Left ventricle myocardium inferior (tissue), 1 donor: Measurements from ENCODE around the gene FLT3. TPM values are rescaled to one million over a fixed set of nuclear protein-coding genes. Genes with fewer than 3 reads are reported as not detected.

Source experiments
- DNase-seq: peaks from one replicate; pipeline ENCODE4 v3.0.0-alpha.2; 2020
- H3K27ac ChIP-seq: fragments of 200-600 bp; replicated peaks from 2 replicates; pipeline ENCODE4 v1.8.0; 2021
- H3K27me3 ChIP-seq: fragments of 200-600 bp; 2 replicates; pipeline ENCODE4 v1.8.0; 2021; ENCODE audit warnings: low read depth
- H3K36me3 ChIP-seq: fragments of 200-600 bp; 2 replicates; pipeline ENCODE4 v1.8.0; 2021
- H3K4me1 ChIP-seq: fragments of 200-600 bp; 2 replicates; pipeline ENCODE4 v1.8.0; 2021
- H3K4me3 ChIP-seq: fragments of 200-600 bp; 2 replicates; pipeline ENCODE4 v1.8.0; 2021; ENCODE audit warnings: mild to moderate bottlenecking, moderate library complexity
- H3K9me3 ChIP-seq: fragments of 200-600 bp; replicated peaks from 2 replicates; pipeline ENCODE4 v1.8.0; 2021
- intact Hi-C: fragments of 100-400 bp; cut with micrococcal nuclease; formaldehyde crosslinking; loops from one replicate; pipeline ENCODE4 v1.11.0; 2022
- total RNA-seq: library from RNA; stranded (reverse); fragmentation: NEBNext Ultra II Directional; extraction: Animal tissue kit (Norgen Biotek cat#: 25700); gene quantifications from one replicate; pipeline ENCODE4 v1.2.1, GENCODE V29; 2021
- TF ChIP-seq, protein P1 (sequence below): fragments of 200-600 bp; IDR thresholded peaks from 2 replicates; pipeline ENCODE4 v1.8.0; 2021; ENCODE audit warnings: antibody characterized with exemption, mild to moderate bottlenecking, borderline replicate concordance
- donor health status: DM: no; HTN: yes; CAD: no; lungs with severe emphysema.

FLT3 gene
- total RNA-seq, 1 donor from 2014 or later, result 0.05 TPM

DNA sequence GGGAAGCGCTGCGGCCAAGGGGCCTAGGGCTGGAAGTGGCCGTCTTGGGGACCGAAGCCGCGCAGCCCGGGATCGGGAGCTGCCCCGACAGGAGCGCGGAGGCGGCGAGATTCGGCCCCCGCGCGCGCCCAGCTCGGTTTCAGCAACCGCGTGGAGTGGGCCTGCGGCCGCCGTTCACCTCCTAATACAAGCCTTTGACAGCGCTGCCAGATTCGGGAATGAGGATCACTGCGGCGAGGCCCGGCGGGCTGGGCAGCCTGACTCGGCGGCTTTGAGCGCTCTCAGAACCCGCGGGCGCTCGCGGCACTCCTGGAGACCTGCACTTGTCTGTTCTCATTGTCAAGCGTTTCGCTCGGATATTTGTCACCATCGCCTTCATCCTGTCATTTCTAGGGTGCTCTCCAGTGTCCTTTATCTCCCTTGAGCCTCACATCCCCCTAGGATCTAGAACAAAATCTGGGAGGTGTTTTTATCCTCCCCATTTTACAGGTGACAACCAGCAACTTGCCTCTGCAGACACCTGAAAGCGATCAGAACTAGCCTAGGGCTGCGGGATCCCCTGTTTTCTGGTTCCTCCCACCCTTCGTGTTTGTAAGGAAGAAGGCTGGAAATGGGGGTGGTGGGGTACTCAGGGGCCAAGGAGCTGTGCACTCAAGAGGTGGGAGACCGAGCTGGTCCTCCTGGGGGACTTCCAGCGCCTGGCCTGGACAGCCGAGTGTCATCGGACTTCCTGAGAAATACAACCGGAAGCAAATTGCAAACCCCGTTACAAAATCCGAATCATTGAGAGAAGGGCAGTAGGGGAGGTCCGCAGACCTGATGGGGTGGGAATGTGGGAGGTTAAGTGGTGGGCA is 129.8 kb downstream of the FLT3 start:
- Histone ChIP-seq H3K27ac (no peak overlapping the region), H3K4me1 (peaks cover 32% of the 10 kb centered on the region), H3K9me3 (no peaks in the 10 kb centered on the region), H3K27me3 (peaks cover 100% of the 10 kb centered on the region), H3K4me3 (no peak overlapping the region), H3K36me3 (no peaks in the 10 kb centered on the region)
- TF ChIP-seq, protein P1, sequence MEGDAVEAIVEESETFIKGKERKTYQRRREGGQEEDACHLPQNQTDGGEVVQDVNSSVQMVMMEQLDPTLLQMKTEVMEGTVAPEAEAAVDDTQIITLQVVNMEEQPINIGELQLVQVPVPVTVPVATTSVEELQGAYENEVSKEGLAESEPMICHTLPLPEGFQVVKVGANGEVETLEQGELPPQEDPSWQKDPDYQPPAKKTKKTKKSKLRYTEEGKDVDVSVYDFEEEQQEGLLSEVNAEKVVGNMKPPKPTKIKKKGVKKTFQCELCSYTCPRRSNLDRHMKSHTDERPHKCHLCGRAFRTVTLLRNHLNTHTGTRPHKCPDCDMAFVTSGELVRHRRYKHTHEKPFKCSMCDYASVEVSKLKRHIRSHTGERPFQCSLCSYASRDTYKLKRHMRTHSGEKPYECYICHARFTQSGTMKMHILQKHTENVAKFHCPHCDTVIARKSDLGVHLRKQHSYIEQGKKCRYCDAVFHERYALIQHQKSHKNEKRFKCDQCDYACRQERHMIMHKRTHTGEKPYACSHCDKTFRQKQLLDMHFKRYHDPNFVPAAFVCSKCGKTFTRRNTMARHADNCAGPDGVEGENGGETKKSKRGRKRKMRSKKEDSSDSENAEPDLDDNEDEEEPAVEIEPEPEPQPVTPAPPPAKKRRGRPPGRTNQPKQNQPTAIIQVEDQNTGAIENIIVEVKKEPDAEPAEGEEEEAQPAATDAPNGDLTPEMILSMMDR, result no peak
- DNase-seq, result no peak
- intact Hi-C loops, result no loop called here

DNA sequence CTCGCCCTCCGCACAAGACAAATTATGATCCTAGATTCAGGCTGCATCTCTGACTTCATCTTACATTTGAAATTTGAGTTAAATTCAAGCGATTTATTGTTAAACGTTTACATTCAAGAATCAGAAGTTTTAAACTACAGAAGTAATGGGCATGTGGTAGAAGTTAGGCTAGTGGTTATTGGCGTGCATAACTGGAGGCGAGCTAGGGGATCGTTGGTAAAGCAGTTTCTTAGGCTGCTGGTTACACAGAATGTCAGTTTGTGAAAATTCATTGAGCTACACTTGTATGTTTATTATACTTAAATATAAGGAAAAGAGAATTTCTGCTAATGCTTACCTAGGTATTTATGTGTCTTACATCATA is 130.5 kb downstream of the FLT3 start:
- TF ChIP-seq, protein P1, result no peak
- H3K27me3 ChIP-seq, result peaks cover 100% of the 10 kb centered on the region
- DNase-seq, result no peak
- H3K4me3 ChIP-seq, result no peak overlapping the region
- H3K36me3 ChIP-seq, result no peaks in the 10 kb centered on the region
- intact Hi-C loops, result no loop called here
- peaks cover 31% of the 10 kb centered on the region for H3K4me1 ChIP-seq
- H3K9me3 ChIP-seq, result no peaks in the 10 kb centered on the region
- H3K27ac ChIP-seq, result no peak overlapping the region

DNA sequence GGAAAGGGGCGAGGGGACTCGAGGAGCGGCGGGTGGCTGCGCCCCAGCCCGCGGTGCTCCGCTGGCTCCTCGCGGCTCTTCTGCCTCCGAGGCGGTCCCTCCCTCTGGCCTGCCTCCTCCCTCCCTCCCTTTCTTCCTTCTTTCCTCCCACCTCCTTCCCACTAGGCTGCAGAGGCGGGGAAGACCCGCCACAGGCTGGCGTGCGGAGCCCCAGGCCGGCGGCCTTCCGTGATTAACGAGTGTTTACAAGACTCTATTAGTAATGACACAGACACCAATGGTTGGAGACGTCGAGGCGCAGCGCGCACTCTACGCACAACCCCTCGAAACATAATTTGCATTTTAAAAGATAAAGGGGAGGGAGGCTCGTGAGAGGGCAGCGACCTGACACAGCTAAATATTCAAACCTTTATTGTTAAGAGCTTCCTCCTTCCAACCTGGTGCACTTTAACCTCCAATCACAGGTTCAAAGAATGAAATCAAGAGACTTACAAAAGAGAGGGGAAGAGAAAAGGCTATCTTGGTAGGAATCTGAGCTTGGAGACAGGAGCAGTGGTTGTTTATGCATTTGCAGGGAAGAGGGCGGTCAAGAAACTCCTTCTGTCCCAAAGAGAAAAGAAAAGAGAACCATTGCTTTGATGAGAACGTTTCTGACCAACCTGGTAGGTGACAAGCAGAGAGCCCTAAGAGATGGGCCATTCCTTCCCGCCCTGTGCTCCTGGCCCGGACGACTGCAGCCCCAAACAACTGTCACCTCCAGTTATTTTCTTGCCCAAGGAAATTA is 131.1 kb downstream of the FLT3 start, which contains the start of gene CDX2:
Gene CDX2 (minus strand): TSS at position 234 of the 784 bp plus-strand sequence. CDS start 309 bp downstream, outside the sequence.
- no peaks in the 10 kb centered on the region for H3K36me3 ChIP-seq
- no peak for DNase-seq
- no peak within 1 kb of the TSS for H3K27ac ChIP-seq
- H3K9me3 ChIP-seq, result no peaks in the 10 kb centered on the region
- intact Hi-C loops, result no loop called here
- H3K4me3 ChIP-seq, result peak within 1 kb of the TSS; percentile 27
- H3K27me3 ChIP-seq, result peaks cover 100% of the 10 kb centered on the region
- peaks cover 31% of the 10 kb centered on the region for H3K4me1 ChIP-seq
- TF ChIP-seq, protein P1, result no peak

DNA sequence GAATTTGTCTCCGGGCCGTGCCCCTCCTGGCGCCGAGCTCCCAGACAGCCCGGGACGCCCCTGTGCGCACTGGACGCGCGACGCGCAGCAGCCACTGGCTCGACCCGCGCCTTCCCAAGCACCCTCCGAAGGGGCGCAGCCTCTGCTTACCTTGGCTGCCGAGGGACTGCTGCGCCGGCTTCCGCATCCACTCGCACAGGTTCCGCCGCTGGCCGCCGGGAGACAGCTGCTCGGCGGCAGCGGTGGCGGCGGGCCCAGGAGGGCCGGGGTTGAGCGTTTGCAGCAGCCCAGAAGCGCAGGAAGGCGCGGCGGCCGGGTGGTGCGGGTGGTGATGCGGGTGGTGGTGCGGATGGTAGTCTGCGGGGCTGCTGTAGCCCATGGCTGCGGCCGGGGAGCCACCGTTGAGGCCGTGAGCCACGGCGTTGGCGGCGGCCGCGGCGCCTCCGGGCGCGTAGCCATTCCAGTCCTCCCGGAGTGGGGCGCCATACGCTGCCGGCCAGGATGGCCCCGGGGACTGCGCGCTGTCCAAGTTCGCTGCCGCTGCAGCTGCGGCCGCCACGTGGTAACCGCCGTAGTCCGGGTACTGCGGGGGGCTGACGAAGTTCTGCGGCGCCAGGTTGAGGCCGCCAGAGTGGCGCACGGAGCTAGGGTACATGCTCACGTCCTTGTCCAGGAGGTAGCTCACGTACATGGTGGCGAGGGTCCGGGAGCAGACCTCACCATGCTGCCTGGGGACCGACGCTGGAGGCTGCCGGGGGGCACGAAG is 131.9 kb downstream of the FLT3 start:
- Histone ChIP-seq H3K36me3 (no peaks in the 10 kb centered on the region), H3K27me3 (peaks cover 100% of the 10 kb centered on the region), H3K4me1 (peaks cover 31% of the 10 kb centered on the region), H3K4me3 (peak overlapping the region; percentile 27), H3K27ac (no peak overlapping the region), H3K9me3 (no peaks in the 10 kb centered on the region)
- TF ChIP-seq, protein P1, result no peak
- no peak for DNase-seq
- intact Hi-C loops, result no loop called here

DNA sequence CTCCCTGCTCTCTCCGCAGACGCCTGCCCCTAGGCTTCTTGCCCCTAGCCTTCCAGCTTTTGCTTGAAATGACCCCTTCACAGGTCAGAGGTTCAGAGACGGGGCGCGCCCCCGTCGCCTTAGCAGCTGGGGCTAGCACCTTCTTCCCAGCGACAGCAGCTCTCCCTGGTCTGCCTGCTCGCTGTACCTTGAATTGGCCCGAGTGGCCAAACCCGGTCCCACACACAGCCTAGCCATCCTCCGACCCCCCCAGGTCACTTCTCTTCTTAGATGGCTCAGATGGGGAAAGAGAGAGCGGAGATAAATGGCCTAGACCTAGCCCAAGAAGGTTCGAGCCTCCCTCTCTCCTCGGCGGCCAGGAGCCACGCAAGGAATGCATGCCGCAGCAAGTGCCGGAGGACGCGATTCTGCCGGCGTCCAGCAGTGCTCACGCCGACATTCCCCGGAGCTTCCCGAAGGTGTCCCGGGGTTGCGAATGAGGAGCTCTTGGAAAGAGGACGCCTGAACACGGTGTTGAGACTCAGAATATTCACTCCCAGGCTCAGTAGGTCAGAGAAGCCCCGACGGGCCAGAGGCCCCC is 132.6 kb downstream of the FLT3 start:
- no peak for DNase-seq
- Histone ChIP-seq H3K27ac (no peak overlapping the region), H3K4me3 (peak overlapping the region; percentile 27), H3K9me3 (no peaks in the 10 kb centered on the region), H3K4me1 (peaks cover 31% of the 10 kb centered on the region), H3K27me3 (peaks cover 100% of the 10 kb centered on the region), H3K36me3 (no peaks in the 10 kb centered on the region)
- TF ChIP-seq, protein P1, result no peak
- intact Hi-C loops, result no loop called here
